Measurements from ENCODE around the gene RPP40.
"Not testable (repeated sequence)": the region's sequence is repeated elsewhere in the genome, so short reads cannot be mapped to it uniquely, and the experiment has no call there.

The RPP40 gene

DNA sequence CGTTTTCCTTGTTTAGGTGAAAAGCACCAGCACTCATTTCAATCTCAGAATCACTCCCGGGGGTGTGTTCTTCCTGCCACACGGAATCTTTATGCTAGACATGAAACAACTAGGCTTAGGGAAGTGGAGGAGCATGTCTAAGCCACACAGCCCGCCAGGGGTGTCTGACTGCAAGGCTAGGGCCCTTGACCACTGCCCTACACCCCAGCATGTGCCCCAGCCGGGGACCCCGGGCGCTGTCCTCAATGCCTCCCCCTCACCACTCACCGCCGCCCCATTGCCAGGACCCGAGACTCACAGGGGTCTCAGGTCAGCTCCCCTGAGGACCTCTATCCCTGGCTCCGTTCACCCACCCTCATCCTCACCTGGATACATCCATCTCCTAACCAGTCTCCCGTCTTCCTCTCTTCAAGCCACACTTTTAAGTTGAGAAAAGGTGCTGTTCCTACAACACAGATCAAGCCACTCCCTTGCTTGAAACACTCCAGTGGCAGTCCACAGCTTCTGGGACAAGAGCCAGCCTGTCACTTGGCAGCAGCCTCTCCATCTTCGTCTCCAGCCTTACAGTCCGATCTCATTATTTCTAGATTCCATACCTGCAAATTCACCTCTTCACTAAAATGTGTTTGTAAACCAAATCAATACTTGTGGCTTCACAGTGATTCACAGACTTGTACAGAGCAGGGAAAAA lies 29.5 kb upstream of the RPP40 start:
- not testable (repeated sequence) for H3K4me1 ChIP-seq (ENCODE audit: insufficient read depth, low read length); H3K4me3 ChIP-seq (ENCODE audit: low read length)

DNA sequence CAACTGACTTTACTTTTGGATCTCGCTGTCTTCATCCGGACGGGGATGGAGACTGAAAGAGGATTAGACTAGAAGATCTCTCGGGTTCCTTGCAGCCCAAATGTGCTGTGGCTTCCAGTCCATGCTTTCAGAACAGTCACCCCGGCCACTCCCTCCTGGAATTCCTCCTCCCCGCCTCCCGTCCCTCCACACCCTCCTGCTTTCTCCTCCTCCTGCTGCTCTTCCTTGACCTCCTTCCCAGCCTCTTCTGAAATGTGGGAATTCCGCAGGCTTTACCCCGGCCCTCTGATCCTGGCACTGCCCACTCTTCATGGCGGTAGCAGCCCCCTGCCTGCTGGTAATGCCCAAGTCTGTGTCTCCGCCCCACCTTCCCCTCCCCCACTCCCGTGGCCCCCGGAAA lies 28.9 kb upstream of the RPP40 start:
- H3K27me3 ChIP-seq (ENCODE audit: insufficient read depth, low read length); H3K9ac ChIP-seq (ENCODE audit: low read depth, low read length); H3K4me3 ChIP-seq (ENCODE audit: low read length); H3K27ac ChIP-seq (ENCODE audit: low read length); H3K36me3 ChIP-seq (ENCODE audit: insufficient read depth, low read depth, low read length); H3K4me1 ChIP-seq (ENCODE audit: insufficient read depth, low read length); H3K9me3 ChIP-seq (ENCODE audit: insufficient read depth, low read depth, low read length): not testable (repeated sequence)

More for the DNA sequence above, 29.5 kb upstream of the RPP40 start:
- H3K36me3 ChIP-seq (ENCODE audit: insufficient read depth, low read depth, low read length); H3K27ac ChIP-seq (ENCODE audit: low read length); H3K9ac ChIP-seq (ENCODE audit: low read depth, low read length); H3K9me3 ChIP-seq (ENCODE audit: insufficient read depth, low read depth, low read length); H3K27me3 ChIP-seq (ENCODE audit: insufficient read depth, low read length): not testable (repeated sequence)

DNA sequence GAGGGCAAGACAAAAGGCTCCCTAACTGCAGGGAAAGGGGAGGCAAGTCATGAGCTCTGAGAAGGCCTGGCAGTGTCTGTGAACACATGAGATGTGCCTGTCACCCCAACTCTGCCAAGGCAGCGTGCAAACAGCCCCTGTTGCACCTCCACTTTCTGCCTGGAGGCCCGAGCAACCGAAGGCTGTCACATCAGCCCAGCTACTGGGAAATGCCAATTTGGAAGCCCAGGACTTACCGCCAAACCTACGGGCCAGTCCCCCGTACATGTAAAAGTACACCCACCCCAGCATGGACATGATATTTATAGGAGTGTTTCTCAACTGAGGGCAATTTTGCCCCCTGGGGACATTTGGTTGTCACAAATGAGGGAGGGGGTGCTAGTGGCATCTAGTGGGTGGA lies 27.3 kb upstream of the RPP40 start:
- H3K27me3 ChIP-seq (ENCODE audit: insufficient read depth, low read length) = no peaks in the 10 kb centered on the region
- no peak overlapping the region for H3K9ac ChIP-seq (ENCODE audit: low read depth, low read length)
- H3K4me1 ChIP-seq (ENCODE audit: insufficient read depth, low read length) = peaks cover 4% of the 10 kb centered on the region; the same call in 1 of the 2 replicates
- no peak overlapping the region for H3K4me3 ChIP-seq (ENCODE audit: low read length)
- H3K36me3 ChIP-seq (ENCODE audit: insufficient read depth, low read depth, low read length) = no peaks in the 10 kb centered on the region
- no peaks in the 10 kb centered on the region for H3K9me3 ChIP-seq (ENCODE audit: insufficient read depth, low read depth, low read length)
- H3K27ac ChIP-seq (ENCODE audit: low read length) = no peak overlapping the region

DNA sequence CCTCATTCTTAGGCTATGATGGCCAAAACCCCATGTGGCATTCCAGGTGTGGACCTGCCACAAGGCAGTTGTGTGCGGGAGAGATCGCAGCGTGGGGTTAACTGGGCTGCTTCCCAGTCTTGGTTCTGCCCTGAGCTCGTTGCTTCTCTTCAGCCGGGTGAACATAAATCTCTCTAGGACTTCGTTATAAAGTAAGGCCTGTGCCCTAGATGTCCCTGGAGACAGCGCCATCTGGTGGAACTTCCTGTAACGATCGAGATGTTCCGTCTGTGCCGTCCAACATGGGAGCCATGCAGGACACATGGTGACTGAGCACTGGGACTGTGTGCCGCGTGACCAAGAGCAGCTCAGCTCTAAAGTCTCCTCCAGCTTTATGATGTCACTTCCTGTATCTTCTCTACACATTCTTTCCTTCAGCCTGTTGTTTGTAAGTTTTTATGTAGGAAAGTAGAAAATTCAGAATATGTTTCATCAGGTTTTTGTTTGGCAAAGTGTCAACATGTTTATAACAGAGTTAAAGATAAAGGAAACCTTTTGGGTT lies 26.8 kb upstream of the RPP40 start:
- Histone ChIP-seq H3K36me3 (ENCODE audit: insufficient read depth, low read depth, low read length) (no peaks in the 10 kb centered on the region), H3K4me1 (ENCODE audit: insufficient read depth, low read length) (peaks cover 5% of the 10 kb centered on the region; the same call in 1 of the 2 replicates), H3K9ac (ENCODE audit: low read depth, low read length) (no peak overlapping the region), H3K27ac (ENCODE audit: low read length) (no peak overlapping the region), H3K9me3 (ENCODE audit: insufficient read depth, low read depth, low read length) (no peaks in the 10 kb centered on the region), H3K4me3 (ENCODE audit: low read length) (no peak overlapping the region), H3K27me3 (ENCODE audit: insufficient read depth, low read length) (peaks cover 2% of the 10 kb centered on the region)

DNA sequence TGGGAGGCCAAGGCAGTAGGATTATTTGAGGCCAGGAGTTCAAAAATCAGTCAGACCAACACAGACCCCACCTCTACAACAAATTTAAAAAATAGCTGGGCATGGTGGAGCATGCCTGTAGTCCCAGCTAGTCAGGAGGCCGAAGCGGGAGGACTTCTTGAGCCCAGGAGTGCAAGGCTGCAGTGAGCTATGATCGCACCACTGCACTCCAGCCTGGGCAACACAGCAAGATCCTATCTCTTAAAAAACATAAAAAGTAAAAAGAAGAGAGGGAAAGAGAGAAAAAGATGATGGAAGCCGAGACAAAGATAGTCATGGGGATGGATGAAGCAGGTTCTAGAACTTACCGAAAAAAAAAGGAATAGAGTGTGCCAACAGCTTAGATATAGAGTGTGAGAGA lies 25.8 kb upstream of the RPP40 start:
- peaks cover 11% of the 10 kb centered on the region for H3K27me3 ChIP-seq (ENCODE audit: insufficient read depth, low read length)
- H3K9me3 ChIP-seq (ENCODE audit: insufficient read depth, low read depth, low read length) = no peaks in the 10 kb centered on the region
- no peak overlapping the region for H3K27ac ChIP-seq (ENCODE audit: low read length)
- peaks cover 6% of the 10 kb centered on the region; the same call in 1 of the 2 replicates for H3K4me1 ChIP-seq (ENCODE audit: insufficient read depth, low read length)
- no peak overlapping the region for H3K9ac ChIP-seq (ENCODE audit: low read depth, low read length)
- H3K36me3 ChIP-seq (ENCODE audit: insufficient read depth, low read depth, low read length) = no peaks in the 10 kb centered on the region
- H3K4me3 ChIP-seq (ENCODE audit: low read length) = no peak overlapping the region

DNA sequence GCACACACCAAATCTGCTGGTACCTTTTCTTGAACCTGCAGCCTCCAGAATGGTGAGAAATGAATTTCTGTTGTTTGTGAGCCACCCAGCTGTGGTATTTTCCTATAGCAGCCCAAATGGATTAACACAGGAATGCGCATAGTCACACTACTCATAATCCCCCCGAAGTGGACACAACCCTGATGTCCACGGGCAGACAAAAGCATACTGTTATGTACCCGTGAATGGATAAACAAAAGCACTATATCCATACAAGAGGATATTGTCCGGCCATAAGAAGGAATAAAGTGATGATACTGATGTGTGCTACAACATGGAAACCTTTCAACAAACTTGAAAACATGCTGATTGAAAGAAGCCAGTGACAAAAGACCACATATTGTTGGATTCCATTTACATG lies 25.1 kb upstream of the RPP40 start:
- no peak overlapping the region for H3K27ac ChIP-seq (ENCODE audit: low read length)
- H3K36me3 ChIP-seq (ENCODE audit: insufficient read depth, low read depth, low read length) = no peaks in the 10 kb centered on the region
- no peak overlapping the region for H3K9ac ChIP-seq (ENCODE audit: low read depth, low read length)
- no peaks in the 10 kb centered on the region for H3K9me3 ChIP-seq (ENCODE audit: insufficient read depth, low read depth, low read length)
- H3K27me3 ChIP-seq (ENCODE audit: insufficient read depth, low read length) = peaks cover 11% of the 10 kb centered on the region
- peaks cover 6% of the 10 kb centered on the region; the same call in 1 of the 2 replicates for H3K4me1 ChIP-seq (ENCODE audit: insufficient read depth, low read length)
- H3K4me3 ChIP-seq (ENCODE audit: low read length) = no peak overlapping the region

DNA sequence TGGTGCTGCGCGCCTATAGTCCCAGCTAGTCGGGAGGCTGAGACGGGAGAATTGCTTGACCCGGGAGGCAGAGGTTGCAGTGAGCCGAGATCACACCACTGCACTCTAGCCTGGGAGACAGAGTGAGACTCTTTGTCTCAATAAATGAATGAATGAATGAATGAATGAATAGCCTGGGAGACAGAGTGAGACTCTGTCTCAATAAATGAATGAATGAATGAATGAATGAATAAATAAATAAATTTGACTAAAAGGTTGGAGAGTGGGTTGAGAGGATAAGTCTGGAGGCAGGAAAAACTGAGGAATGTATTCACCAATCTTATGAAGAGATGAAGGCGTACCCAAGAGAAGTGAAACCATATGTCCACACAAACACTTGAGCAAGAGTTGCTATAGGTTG lies 24.5 kb upstream of the RPP40 start:
- Histone ChIP-seq H3K9ac (ENCODE audit: low read depth, low read length) (no peak overlapping the region), H3K4me3 (ENCODE audit: low read length) (no peak overlapping the region), H3K4me1 (ENCODE audit: insufficient read depth, low read length) (peaks cover 6% of the 10 kb centered on the region; the same call in 1 of the 2 replicates), H3K36me3 (ENCODE audit: insufficient read depth, low read depth, low read length) (no peaks in the 10 kb centered on the region), H3K27ac (ENCODE audit: low read length) (no peak overlapping the region), H3K27me3 (ENCODE audit: insufficient read depth, low read length) (peaks cover 11% of the 10 kb centered on the region), H3K9me3 (ENCODE audit: insufficient read depth, low read depth, low read length) (no peaks in the 10 kb centered on the region)

DNA sequence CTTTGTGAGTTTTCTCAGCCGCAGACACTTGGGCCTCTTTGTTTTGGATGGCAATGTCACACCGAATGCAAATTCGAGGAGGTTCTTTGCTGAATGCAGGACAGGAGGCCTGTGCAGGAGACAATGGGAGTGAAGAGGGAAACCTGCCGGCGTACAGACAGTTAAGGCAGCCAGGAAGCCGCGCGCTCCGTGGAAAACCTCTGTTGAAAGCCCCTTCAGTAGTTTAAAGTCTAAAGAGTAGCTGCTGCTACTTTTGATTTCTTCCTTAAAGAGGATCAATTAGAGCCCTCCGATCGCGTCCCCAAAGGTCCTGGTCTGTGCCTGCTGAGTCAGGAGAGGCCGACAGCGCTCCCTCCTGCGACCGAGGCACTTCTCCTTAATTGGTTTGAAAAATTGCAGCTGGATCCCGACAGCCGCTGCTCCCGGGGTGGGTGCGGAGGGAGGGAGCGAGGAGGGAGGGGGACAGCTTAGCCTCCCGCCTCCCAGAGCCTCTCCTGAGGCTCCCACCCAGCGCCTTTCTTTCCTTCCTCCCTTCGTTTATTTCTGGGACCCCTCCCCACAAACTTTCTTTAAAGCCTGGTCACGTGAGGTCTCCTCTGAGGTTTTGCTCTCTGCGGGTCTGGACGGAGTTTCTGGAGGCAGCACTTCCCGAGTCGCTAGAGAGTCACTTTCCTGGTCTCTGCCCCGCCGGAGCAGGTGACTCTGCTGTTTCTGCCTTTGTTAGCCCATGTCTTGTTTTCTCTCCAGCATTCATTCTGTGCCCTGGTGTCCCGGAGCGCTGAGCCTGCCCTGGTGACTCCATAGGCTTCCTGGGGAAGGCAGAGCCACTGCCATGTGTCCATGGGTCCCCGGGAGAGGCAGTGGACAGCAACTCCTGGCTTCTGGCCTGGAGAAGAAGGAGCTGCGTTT lies 22.3 kb upstream of the RPP40 start:
- H3K27me3 ChIP-seq (ENCODE audit: insufficient read depth, low read length) = peaks cover 11% of the 10 kb centered on the region
- no peaks in the 10 kb centered on the region for H3K36me3 ChIP-seq (ENCODE audit: insufficient read depth, low read depth, low read length)
- peaks cover 6% of the 10 kb centered on the region; the same call in 1 of the 2 replicates for H3K4me1 ChIP-seq (ENCODE audit: insufficient read depth, low read length)
- no peaks in the 10 kb centered on the region for H3K9me3 ChIP-seq (ENCODE audit: insufficient read depth, low read depth, low read length)
- peak overlapping the region; percentile 71 for H3K4me3 ChIP-seq (ENCODE audit: low read length)
- H3K27ac ChIP-seq (ENCODE audit: low read length) = peak overlapping the region; percentile 13
- peak overlapping the region; percentile 67 for H3K9ac ChIP-seq (ENCODE audit: low read depth, low read length)

DNA sequence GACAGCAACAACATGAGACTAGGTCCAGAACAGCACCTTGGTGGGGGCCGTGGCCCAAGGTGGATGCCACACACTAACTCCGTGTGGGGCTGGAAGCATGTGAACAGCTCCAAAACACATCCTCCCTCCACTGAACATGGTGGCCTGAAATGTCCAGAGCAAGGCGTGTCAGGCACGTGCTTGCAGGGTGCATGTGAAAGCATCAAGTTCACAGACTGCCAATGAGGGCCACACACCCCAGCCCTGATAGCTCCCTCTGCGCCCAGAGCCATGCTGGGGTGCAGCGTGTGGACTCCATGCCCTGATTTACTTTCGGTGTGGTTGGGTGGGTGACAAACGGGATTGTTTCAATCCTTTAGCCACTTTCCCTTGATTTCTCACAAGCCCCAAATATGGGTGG lies 20.1 kb upstream of the RPP40 start:
- no peaks in the 10 kb centered on the region for H3K9me3 ChIP-seq (ENCODE audit: insufficient read depth, low read depth, low read length)
- H3K4me3 ChIP-seq (ENCODE audit: low read length) = no peak overlapping the region
- peaks cover 11% of the 10 kb centered on the region for H3K27me3 ChIP-seq (ENCODE audit: insufficient read depth, low read length)
- H3K9ac ChIP-seq (ENCODE audit: low read depth, low read length) = no peak overlapping the region
- H3K4me1 ChIP-seq (ENCODE audit: insufficient read depth, low read length) = peaks cover 6% of the 10 kb centered on the region; the same call in 1 of the 2 replicates
- no peaks in the 10 kb centered on the region for H3K36me3 ChIP-seq (ENCODE audit: insufficient read depth, low read depth, low read length)
- no peak overlapping the region for H3K27ac ChIP-seq (ENCODE audit: low read length)

DNA sequence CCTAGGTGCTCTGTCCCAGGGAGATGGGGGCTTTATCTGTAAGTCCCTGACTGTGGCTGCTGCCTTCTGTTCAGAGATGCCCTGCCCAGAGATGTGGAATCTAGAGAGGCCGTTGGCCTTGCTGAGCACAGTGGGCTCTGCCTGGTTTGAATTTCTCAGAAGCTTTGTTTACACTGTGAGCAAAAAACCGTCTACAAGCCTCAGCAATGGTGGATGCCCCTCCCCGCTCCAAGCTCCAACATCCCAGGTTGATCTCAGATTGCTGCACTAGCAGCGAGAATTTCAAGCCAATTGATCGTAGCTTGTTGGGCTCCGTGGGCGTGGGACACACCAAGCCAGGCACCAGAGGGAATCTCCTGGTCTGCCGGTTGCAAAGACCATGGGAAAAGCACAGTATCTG lies 16.3 kb upstream of the RPP40 start:
- no peaks in the 10 kb centered on the region for H3K9me3 ChIP-seq (ENCODE audit: insufficient read depth, low read depth, low read length)
- no peaks in the 10 kb centered on the region for H3K36me3 ChIP-seq (ENCODE audit: insufficient read depth, low read depth, low read length)
- peaks cover 4% of the 10 kb centered on the region; the same call in 1 of the 2 replicates for H3K27me3 ChIP-seq (ENCODE audit: insufficient read depth, low read length)

DNA sequence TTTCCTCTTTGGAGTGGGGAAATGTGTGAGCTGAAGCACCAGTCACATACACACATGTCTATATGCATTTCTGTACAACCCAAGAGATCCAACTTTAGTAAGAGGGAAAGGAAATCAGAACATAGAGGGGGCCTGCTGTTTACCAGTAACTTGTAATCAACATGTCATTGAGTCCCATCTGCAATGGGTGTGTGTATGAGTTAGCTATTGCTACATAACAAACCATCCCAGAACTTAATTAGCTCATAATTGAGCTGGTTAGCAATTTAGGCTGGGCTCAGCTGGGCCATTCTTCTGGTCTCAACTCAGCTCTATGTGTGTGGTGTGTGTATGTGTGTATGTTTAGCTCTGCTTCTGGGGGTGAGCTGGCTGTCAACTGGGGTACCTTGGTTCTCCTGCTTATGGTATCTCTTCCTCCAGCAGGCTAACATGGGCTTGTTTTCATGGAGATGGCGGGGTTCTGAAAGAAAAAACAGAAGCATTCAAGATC lies 10.3 kb upstream of the RPP40 start:
- no peak overlapping the region for H3K4me3 ChIP-seq (ENCODE audit: low read length)

More for the DNA sequence above, 16.3 kb upstream of the RPP40 start:
- H3K27ac ChIP-seq (ENCODE audit: low read length) = no peak overlapping the region
- no peaks in the 10 kb centered on the region for H3K4me1 ChIP-seq (ENCODE audit: insufficient read depth, low read length)
- H3K9ac ChIP-seq (ENCODE audit: low read depth, low read length) = no peak overlapping the region
- H3K4me3 ChIP-seq (ENCODE audit: low read length) = no peak overlapping the region

More for the DNA sequence above, 10.3 kb upstream of the RPP40 start:
- Histone ChIP-seq H3K27me3 (ENCODE audit: insufficient read depth, low read length) (no peaks in the 10 kb centered on the region), H3K9me3 (ENCODE audit: insufficient read depth, low read depth, low read length) (no peaks in the 10 kb centered on the region), H3K9ac (ENCODE audit: low read depth, low read length) (no peak overlapping the region), H3K27ac (ENCODE audit: low read length) (no peak overlapping the region), H3K4me1 (ENCODE audit: insufficient read depth, low read length) (0 out of 2 replicates have a peak, but pooled peaks cover 4% of the 10 kb centered on the region), H3K36me3 (ENCODE audit: insufficient read depth, low read depth, low read length) (no peaks in the 10 kb centered on the region)
